Measurements from ENCODE around the gene ELMO3. TPM values are rescaled to one million over a fixed set of nuclear protein-coding genes. Genes with fewer than 3 reads are reported as not detected.

The ELMO3 gene
- polyA plus RNA-seq, 1 donor from 2014 or later, result 2.2 TPM

DNA sequence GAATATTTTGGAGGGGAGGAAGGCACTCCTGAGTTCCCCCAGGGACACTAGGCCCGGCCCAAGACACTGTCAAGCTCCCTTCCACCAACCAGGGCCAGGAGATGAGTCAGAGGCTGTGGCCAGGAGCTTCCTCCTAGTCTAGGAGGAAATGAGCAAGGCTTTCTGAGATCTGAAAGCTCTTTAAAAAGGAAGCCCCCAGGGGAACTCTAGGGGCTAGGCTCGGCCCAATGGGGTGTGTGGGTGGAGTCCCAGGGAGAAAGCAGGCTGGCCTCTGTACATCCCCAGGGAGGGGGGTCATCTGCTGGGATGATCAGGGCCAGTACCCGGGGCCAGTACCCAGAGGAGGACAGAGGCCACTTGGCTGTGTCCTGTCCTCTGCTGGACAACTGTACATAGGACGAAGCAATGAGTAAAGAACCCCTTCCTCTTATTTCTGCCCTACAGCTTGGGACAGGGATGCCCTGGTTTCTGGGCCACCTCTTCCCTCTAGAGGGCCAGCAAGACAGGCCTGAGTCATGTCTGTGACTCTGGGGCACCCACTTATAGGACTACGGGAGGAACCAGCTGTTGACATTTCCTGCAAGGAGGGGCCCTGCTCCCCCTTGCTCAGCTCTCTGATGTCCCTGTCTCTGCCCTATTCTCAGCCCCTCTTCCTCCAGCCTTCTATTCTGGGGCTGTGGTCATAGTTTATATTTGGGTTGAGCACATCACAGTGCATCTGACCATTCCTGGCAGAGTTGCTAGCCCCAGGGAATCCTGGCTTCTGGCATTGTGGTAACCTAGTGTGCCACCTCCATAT lies 45.7 kb downstream of the ELMO3 start:
- peaks cover 38% of the 10 kb centered on the region for H3K27me3 ChIP-seq (ENCODE audit: insufficient read depth, low read depth, low read length)
- no peaks in the 10 kb centered on the region for H3K79me2 ChIP-seq (replicated peaks; ENCODE audit: insufficient read depth, low read length)
- no peak overlapping the region for H2AFZ ChIP-seq (ENCODE audit: low read depth, low read length)
- no peaks in the 10 kb centered on the region for H3K9me2 ChIP-seq (ENCODE audit: insufficient read depth, low read length)
- H3K36me3 ChIP-seq (ENCODE audit: insufficient read depth, low read length), result no peaks in the 10 kb centered on the region
- H3F3A ChIP-seq (ENCODE audit: insufficient read depth, low read length, poor library complexity, severe bottlenecking), result no peaks in the 10 kb centered on the region
- TF ChIP-seq EP300 (conservative IDR thresholded peaks at IDR 0.05; ENCODE audit: poor library complexity, severe bottlenecking), result no peak
- no peak for TF ChIP-seq MXI1 (conservative IDR thresholded peaks at IDR 0.05; ENCODE audit: poor library complexity, severe bottlenecking)
- no peak for TF ChIP-seq RAD21 (conservative IDR thresholded peaks at IDR 0.05)
- TF ChIP-seq POLR2AphosphoS5 (IDR thresholded peaks at IDR 0.05), result no peak
- no peak overlapping the region for H3K4me3 ChIP-seq (ENCODE audit: low read length)
- no peaks in the 10 kb centered on the region for H4K20me1 ChIP-seq (ENCODE audit: insufficient read depth)
- no peaks in the 10 kb centered on the region for H3K9me3 ChIP-seq (ENCODE audit: low read length)
- no peak overlapping the region for H3K27ac ChIP-seq (ENCODE audit: low read length)
- no peak overlapping the region for H3K9ac ChIP-seq (ENCODE audit: low read length)
- no peak overlapping the region for H3K4me2 ChIP-seq (ENCODE audit: low read length)

DNA sequence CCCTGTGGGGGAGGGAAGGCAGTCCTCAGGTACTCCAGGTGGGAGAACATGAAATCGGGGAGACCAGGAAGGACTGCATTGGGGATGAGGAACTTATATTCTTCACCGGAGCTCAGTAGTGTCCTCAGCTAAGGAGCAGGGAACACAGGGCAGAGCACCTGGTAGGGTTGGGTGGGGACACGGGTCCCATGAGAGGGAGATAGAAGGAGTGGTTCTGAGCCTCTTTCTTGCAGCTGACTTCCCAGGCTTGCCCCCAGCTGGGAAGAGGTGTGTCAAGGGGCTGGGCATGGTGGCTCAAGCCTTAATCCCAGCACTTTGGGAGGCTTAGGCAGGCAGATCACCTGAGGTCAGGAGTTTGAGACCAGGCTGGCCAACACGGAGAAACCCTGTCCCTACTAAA lies 46.3 kb downstream of the ELMO3 start:
- H3K27ac ChIP-seq (ENCODE audit: low read length), result no peak overlapping the region
- H3K79me2 ChIP-seq (replicated peaks; ENCODE audit: insufficient read depth, low read length), result no peaks in the 10 kb centered on the region
- no peak overlapping the region for H3K9ac ChIP-seq (ENCODE audit: low read length)
- peaks cover 44% of the 10 kb centered on the region for H3K27me3 ChIP-seq (ENCODE audit: insufficient read depth, low read depth, low read length)
- no peak overlapping the region for H2AFZ ChIP-seq (ENCODE audit: low read depth, low read length)
- no peak overlapping the region for H3K4me3 ChIP-seq (ENCODE audit: low read length)
- H4K20me1 ChIP-seq (ENCODE audit: insufficient read depth), result no peaks in the 10 kb centered on the region
- no peaks in the 10 kb centered on the region for H3F3A ChIP-seq (ENCODE audit: insufficient read depth, low read length, poor library complexity, severe bottlenecking)
- H3K9me2 ChIP-seq (ENCODE audit: insufficient read depth, low read length), result no peaks in the 10 kb centered on the region
- H3K36me3 ChIP-seq (ENCODE audit: insufficient read depth, low read length), result no peaks in the 10 kb centered on the region
- no peaks in the 10 kb centered on the region for H3K9me3 ChIP-seq (ENCODE audit: low read length)
- TF ChIP-seq EP300 (conservative IDR thresholded peaks at IDR 0.05; ENCODE audit: poor library complexity, severe bottlenecking) (no peak), REST (IDR thresholded peaks at IDR 0.05; ENCODE audit: borderline replicate concordance) (no peak), CTCF (IDR thresholded peaks at IDR 0.05; ENCODE audit: poor library complexity, severe bottlenecking) (no peak), MXI1 (conservative IDR thresholded peaks at IDR 0.05; ENCODE audit: poor library complexity, severe bottlenecking) (no peak)
- no peak overlapping the region for H3K4me2 ChIP-seq (ENCODE audit: low read length)

DNA sequence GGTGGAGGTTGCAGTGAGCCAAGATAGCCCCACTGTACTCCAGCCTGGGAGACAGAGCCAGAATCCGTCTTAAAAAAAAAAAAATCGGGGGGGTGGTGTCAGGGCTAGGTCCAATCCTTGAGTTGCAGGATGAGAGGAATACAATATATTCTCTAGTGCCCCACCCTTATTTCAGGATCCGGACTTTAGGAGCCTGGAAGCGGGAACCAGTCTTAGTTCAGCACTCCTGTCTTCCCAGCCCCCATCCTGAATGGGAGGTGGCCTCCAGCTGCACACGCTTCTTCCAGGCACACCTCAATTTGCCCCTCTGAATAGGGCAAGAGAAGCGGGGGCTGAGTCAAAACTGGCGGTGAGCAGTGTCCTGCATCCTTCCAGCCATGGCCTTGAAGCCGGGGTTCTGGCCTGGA lies 46.7 kb downstream of the ELMO3 start:
- peaks cover 49% of the 10 kb centered on the region for H3K27me3 ChIP-seq (ENCODE audit: insufficient read depth, low read depth, low read length)
- no peaks in the 10 kb centered on the region for H3K79me2 ChIP-seq (replicated peaks; ENCODE audit: insufficient read depth, low read length)
- H3K27ac ChIP-seq (ENCODE audit: low read length), result no peak overlapping the region
- H2AFZ ChIP-seq (ENCODE audit: low read depth, low read length), result no peak overlapping the region
- no peaks in the 10 kb centered on the region for H4K20me1 ChIP-seq (ENCODE audit: insufficient read depth)
- H3K9ac ChIP-seq (ENCODE audit: low read length), result no peak overlapping the region
- no peaks in the 10 kb centered on the region for H3K9me3 ChIP-seq (ENCODE audit: low read length)
- no peak overlapping the region for H3K4me2 ChIP-seq (ENCODE audit: low read length)
- H3K4me3 ChIP-seq (ENCODE audit: low read length), result peak overlapping the region; percentile 70
- H3K36me3 ChIP-seq (ENCODE audit: insufficient read depth, low read length), result no peaks in the 10 kb centered on the region
- H3F3A ChIP-seq (ENCODE audit: insufficient read depth, low read length, poor library complexity, severe bottlenecking), result no peaks in the 10 kb centered on the region
- TF ChIP-seq MXI1 (conservative IDR thresholded peaks at IDR 0.05; ENCODE audit: poor library complexity, severe bottlenecking) (no peak), POLR2AphosphoS5 (IDR thresholded peaks at IDR 0.05) (no peak)
- no peaks in the 10 kb centered on the region for H3K9me2 ChIP-seq (ENCODE audit: insufficient read depth, low read length)

Measured in neural cell (in vitro differentiated cells).